IMR-90 (cell line): Measurements from ENCODE around the gene MLLT10. TPM values are rescaled to one million over a fixed set of nuclear protein-coding genes. Genes with fewer than 3 reads are reported as not detected.
A peak's percentile ranks its signal among the peaks of the same experiment; 100 is the strongest.

Experiments used
- ATAC-seq: fragments of 200-7000 bp; cut with Tn5 transposase; 2 replicates; pipeline ENCODE4 v1.9.1; 2020; ENCODE audit warnings: low read depth, mild to moderate bottlenecking, moderate library complexity
- BruUV-seq: library from RNA; stranded (reverse); fragments of 400-500 nt; replicated peaks from 2 replicates; lab custom pipeline; 2021; lab: Mats Ljungman, UMichigan
- CTCF ChIA-PET: fragments of 300-600 bp; formaldehyde crosslinking; extraction: SDS; loops from one replicate; lab custom pipeline; 2021; ENCODE audit warnings: antibody characterized with exemption; lab: Yijun Ruan, JAX
- POLR2A ChIA-PET: fragments of 300-600 bp; sonication (Branson Sonifier 250); formaldehyde crosslinking; loops from one replicate; lab custom pipeline; 2022; ENCODE audit warnings: antibody characterized with exemption; ENCODE audit not compliant: unreplicated experiment; lab: Charles Lee
- DNase-seq: peaks from one replicate; pipeline ENCODE4 v3.0.0; 2013
- H2AFZ ChIP-seq: replicated peaks from 2 replicates; pipeline ENCODE3; 2013; ENCODE audit warnings: low read length, mild to moderate bottlenecking; ENCODE audit not compliant: poor library complexity
- H2AK5ac ChIP-seq: 2 replicates; pipeline ENCODE4 v1.6.1; 2013; ENCODE audit warnings: low read depth, low read length, inconsistent platforms
- H2AK9ac ChIP-seq: replicated peaks from 2 replicates; pipeline ENCODE3; 2013; ENCODE audit warnings: mild to moderate bottlenecking, low read depth, low read length, moderate library complexity; ENCODE audit not compliant: poor library complexity
- H2BK120ac ChIP-seq: 2 replicates; pipeline ENCODE4 v1.6.1; 2013; ENCODE audit warnings: low read depth, low read length, inconsistent platforms
- H2BK15ac ChIP-seq: 3 replicates; pipeline ENCODE4 v1.6.1; 2013; ENCODE audit warnings: low read depth, low read length, inconsistent platforms
- H2BK20ac ChIP-seq: 2 replicates; pipeline ENCODE4 v1.6.1; 2013; ENCODE audit warnings: low read depth, mild to moderate bottlenecking, inconsistent platforms, low read length, moderate library complexity
- H2BK5ac ChIP-seq: 2 replicates; pipeline ENCODE4 v1.6.1; 2013; ENCODE audit warnings: mild to moderate bottlenecking, low read depth, low read length, inconsistent platforms; ENCODE audit not compliant: poor library complexity, severe bottlenecking
- H3K14ac ChIP-seq: replicated peaks from 2 replicates; pipeline ENCODE4 v1.6.1; 2013; ENCODE audit warnings: low read depth, low read length, inconsistent platforms
- H3K18ac ChIP-seq: 2 replicates; pipeline ENCODE4 v1.6.1; 2013; ENCODE audit warnings: low read depth, low read length, control low read depth
- H3K23ac ChIP-seq: 2 replicates; pipeline ENCODE4 v1.6.1; 2013; ENCODE audit warnings: low read depth, low read length, inconsistent platforms
- H3K27ac ChIP-seq: 2 replicates; pipeline ENCODE4 v1.5.1; 2013; ENCODE audit warnings: mild to moderate bottlenecking, control low read depth, low read length; ENCODE audit not compliant: insufficient read depth
- H3K27me3 ChIP-seq: 2 replicates; pipeline ENCODE4 v1.6.1; 2013; ENCODE audit warnings: low read length; ENCODE audit not compliant: control insufficient read depth, insufficient read depth
- H3K36me3 ChIP-seq: 2 replicates; pipeline ENCODE4 v1.6.1; 2013; ENCODE audit warnings: low read length, mixed read lengths; ENCODE audit not compliant: control insufficient read depth, insufficient read depth
- H3K4ac ChIP-seq: 2 replicates; pipeline ENCODE4 v1.6.1; 2013; ENCODE audit warnings: low read depth, low read length, inconsistent platforms
- H3K4me1 ChIP-seq: 2 replicates; pipeline ENCODE4 v1.6.1; 2013; ENCODE audit warnings: low read length, mixed read lengths; ENCODE audit not compliant: control insufficient read depth, insufficient read depth
- H3K4me2 ChIP-seq: 2 replicates; pipeline ENCODE4 v1.6.1; 2013; ENCODE audit warnings: low read depth, mild to moderate bottlenecking, control low read depth, low read length, moderate library complexity
- H3K4me3 ChIP-seq: 2 replicates; pipeline ENCODE4 v1.5.1; 2013; ENCODE audit warnings: low read depth, mild to moderate bottlenecking, control low read depth, low read length, moderate library complexity; ENCODE audit not compliant: insufficient read depth
- H3K56ac ChIP-seq: 2 replicates; pipeline ENCODE4 v1.6.1; 2013; ENCODE audit warnings: low read length, inconsistent platforms; ENCODE audit not compliant: insufficient read depth; ENCODE audit errors: extremely low read depth
- H3K79me1 ChIP-seq, 2 experiments: 2 replicates each; pipeline ENCODE4 v1.6.1; 2013; ENCODE audit warnings: low read length in 2 of 2, inconsistent platforms in 1 of 2, low read depth in 1 of 2
- H3K9ac ChIP-seq: 2 replicates; pipeline ENCODE4 v1.6.1; 2013; ENCODE audit warnings: low read depth, low read length, control low read depth
- H3K9me1 ChIP-seq: 2 replicates; pipeline ENCODE4 v1.6.1; 2013; ENCODE audit warnings: low read length, inconsistent platforms; ENCODE audit not compliant: insufficient read depth
- H3K9me3 ChIP-seq: 2 replicates; pipeline ENCODE4 v1.6.1; 2013; ENCODE audit warnings: low read length; ENCODE audit not compliant: control insufficient read depth, insufficient read depth
- H4K20me1 ChIP-seq: 2 replicates; pipeline ENCODE4 v1.6.1; 2013; ENCODE audit warnings: low read length, inconsistent platforms; ENCODE audit not compliant: insufficient read depth
- H4K5ac ChIP-seq: 2 replicates; pipeline ENCODE4 v1.6.1; 2013; ENCODE audit warnings: mild to moderate bottlenecking, low read depth, low read length, control low read depth
- H4K8ac ChIP-seq, 2 experiments: 2 replicates each; pipeline ENCODE4 v1.6.1; 2013; ENCODE audit warnings: low read depth in 2 of 2, low read length in 2 of 2, control low read depth in 1 of 2, inconsistent platforms in 1 of 2
- H4K91ac ChIP-seq: 2 replicates; pipeline ENCODE4 v1.6.1; 2013; ENCODE audit warnings: low read depth, low read length, inconsistent platforms; ENCODE audit not compliant: insufficient read depth
- CEBPB ChIP-seq: IDR thresholded peaks from 2 replicates; pipeline ENCODE4 v1.6.1; 2012; ENCODE audit warnings: low read depth, low read length, improper control_type of control experiment
- MAFK ChIP-seq: IDR thresholded peaks from 2 replicates; pipeline ENCODE4 v1.6.1; 2012; ENCODE audit warnings: low read depth, low read length, improper control_type of control experiment
- MAZ ChIP-seq: IDR thresholded peaks from 2 replicates; pipeline ENCODE4 v1.6.1; 2012; ENCODE audit warnings: low read depth, mild to moderate bottlenecking, low read length, improper control_type of control experiment, moderate library complexity, borderline replicate concordance
- RAD21 ChIP-seq: IDR thresholded peaks from 2 replicates; pipeline ENCODE4 v1.6.1; 2012; ENCODE audit warnings: low read length, improper control_type of control experiment
- WGBS, 2 experiments: methylation state at CpG; one replicate each; pipeline versions ENCODE4 v1.1.5 to v1.1.7; 2013; ENCODE audit warnings: missing lambda C conversion rate in 2 of 2; ENCODE audit not compliant: insufficient read length in 1 of 2; ENCODE audit errors: extremely low coverage in 2 of 2; 5-methylcytosine and 5-hydroxymethylcytosine counted together
- dilution Hi-C: fragments of 300-500 bp; cut with HindIII; formaldehyde crosslinking; loops from one replicate; pipeline ENCODE4 v1.14.3; 2018; ENCODE audit warnings: low sequenced_read_pairs; ENCODE audit not compliant: unreplicated experiment
- in situ Hi-C: fragments of 300-500 bp; cut with MboI; formaldehyde crosslinking; loops from 3 replicates; pipeline ENCODE4 v1.14.3; 2019; ENCODE audit warnings: low sequenced_read_pairs, inconsistent platforms, mixed read lengths
- intact Hi-C: fragments of 100-400 bp; cut with micrococcal nuclease; formaldehyde crosslinking; loops from 2 replicates; pipeline ENCODE4 v1.10.0; 2022
- polyA plus RNA-seq, 3 experiments: library from polyadenylated mRNA; depleted of rRNA; stranded (reverse); fragments of >200 nt; gene quantifications; 2 replicates each; pipeline ENCODE4 v1.2.3, GENCODE V29; 2012; ENCODE audit warnings: low replicate concordance in 1 of 3
- total RNA-seq: library from RNA; depleted of rRNA; stranded (reverse); fragments of >200 nt; gene quantifications from 2 replicates; pipeline ENCODE4 v1.2.3, GENCODE V29; 2012

The MLLT10 gene
- total and polyA plus RNA-seq, 2 of the 4 experiments (the other 2 are of a cell fraction): 22.5 to 29.0 TPM

DNA sequence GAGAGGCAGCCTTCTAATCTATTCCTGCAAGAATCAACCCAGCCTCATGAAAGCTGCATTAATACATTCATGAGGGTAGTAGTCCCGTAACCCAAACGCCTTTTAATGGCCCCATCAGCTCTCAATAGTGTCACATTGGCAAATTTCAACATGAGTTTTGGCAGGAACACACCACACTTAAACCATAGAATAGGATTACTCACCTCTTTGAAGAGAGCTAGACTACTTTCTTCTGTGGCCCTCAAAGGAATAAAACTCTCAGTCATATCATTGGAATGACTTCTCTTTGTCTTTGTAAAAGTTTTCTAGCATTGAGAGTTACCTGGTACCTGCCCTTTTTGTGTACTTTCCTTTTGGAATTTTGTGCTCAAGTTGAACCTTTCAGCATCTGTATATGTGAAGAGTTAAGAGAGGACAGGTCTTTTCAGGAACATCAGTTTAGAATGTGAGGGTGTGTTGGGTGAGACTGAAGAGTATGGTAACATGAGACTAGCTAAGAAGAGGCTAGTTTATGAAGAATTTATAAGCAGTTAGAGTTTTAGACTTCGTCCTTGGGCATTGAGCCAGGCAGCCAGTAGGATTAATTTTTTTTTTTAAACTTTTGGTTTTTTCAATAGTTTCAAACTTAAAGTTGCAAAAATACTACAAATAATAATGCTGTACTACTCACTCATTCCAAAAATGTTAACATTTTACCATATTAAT is 92.6 kb downstream of the MLLT10 start:
- Histone ChIP-seq H2AFZ (no peak overlapping the region), H2BK5ac (peak overlapping the region; percentile 43), H3K4me2 (no peak overlapping the region), H3K56ac (no peak overlapping the region), H4K20me1 (peaks cover 3% of the 10 kb centered on the region), H2BK15ac (no peak overlapping the region), H4K91ac (no peak overlapping the region), H4K8ac (no peak overlapping the region), H2BK120ac (no peak overlapping the region), H3K9ac (no peak overlapping the region), H2BK20ac (no peak overlapping the region), H3K23ac (no peak overlapping the region), H3K4me1 (peaks cover 5% of the 10 kb centered on the region), H3K27me3 (no peaks in the 10 kb centered on the region), H3K14ac (no peak overlapping the region), H4K5ac (no peak overlapping the region), H3K9me3 (no peaks in the 10 kb centered on the region), H3K27ac (no peak overlapping the region), H3K36me3 (peaks cover 10% of the 10 kb centered on the region), H3K4ac (no peak overlapping the region), H3K79me1 (peaks cover 38 to 63% of the 10 kb centered on the region in 2 experiments), H3K18ac (no peak overlapping the region), H2AK9ac (no peak overlapping the region), H2AK5ac (no peak overlapping the region), H3K4me3 (no peak overlapping the region), H3K9me1 (no peaks in the 10 kb centered on the region)
- intact Hi-C loops (no loop called here), dilution Hi-C loops (no loop called here), in situ Hi-C loops (no loop called here)
- ChIA-PET CTCF (interaction anchor here (0.7 kb wide), 1 partner anchor 9 kb away, joined by 3 read pairs; no protein-coding TSS in a partner anchor), POLR2A (no interaction called here)
- no TSS peak for BruUV-seq
- TF ChIP-seq RAD21 (no peak), MAZ (no peak), MAFK (peak; percentile 10; the same call in 1 of the 2 replicates), CEBPB (no peak)
- no CpG with 5 or more reads among the region's 3 CpGs for WGBS, 2 experiments
- ATAC-seq (peak; percentile 62), DNase-seq (peak; percentile 40)
